Kidney tubule cell (primary cell): ENCODE measurements around the gene TNKS2.
"Not testable (repeated sequence)": the region's sequence is repeated elsewhere in the genome, so short reads cannot be mapped to it uniquely, and the experiment has no call there.

Experiments used
- DNase-seq: peaks from one replicate; pipeline ENCODE4 v3.0.0-alpha.2; 2018; ENCODE audit warnings: low spot score

Gene TNKS2

GRCh38 chr10:91797874-91798648, at the start of gene TNKS2:
TNKS2 (plus strand) TSS chr10:91798426; CDS start chr10:91798691, 265 bp downstream.
- DNase-seq, result peak; percentile 96

DNA sequence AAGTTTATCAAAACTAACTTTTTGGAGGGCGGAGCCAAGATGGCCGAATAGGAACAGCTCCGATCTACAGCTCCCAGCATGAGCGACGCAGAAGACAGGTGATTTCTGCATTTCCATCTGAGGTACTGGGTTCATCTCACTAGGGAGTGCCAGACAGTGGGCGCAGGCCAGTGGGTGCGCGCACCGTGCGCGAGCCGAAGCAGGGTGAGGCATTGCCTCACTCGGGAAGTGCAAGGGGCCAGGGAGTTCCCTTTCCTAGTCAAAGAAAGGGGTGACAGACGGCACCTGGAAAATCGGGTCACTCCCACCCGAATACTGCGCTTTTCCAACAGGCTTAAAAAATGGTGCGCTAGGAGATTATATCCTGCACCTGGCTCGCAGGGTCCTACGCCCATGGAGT, 48.6 kb upstream of the TNKS2 start:
- DNase-seq, result not testable (repeated sequence)

- DNase-seq, result no peak
Measured at GRCh38 chr10:91756286-91756685, 41.9 kb upstream of the TNKS2 start.

GRCh38 chr10:91758303-91759146, 39.7 kb upstream of the TNKS2 start:
- DNase-seq, result peak; percentile 64

DNA sequence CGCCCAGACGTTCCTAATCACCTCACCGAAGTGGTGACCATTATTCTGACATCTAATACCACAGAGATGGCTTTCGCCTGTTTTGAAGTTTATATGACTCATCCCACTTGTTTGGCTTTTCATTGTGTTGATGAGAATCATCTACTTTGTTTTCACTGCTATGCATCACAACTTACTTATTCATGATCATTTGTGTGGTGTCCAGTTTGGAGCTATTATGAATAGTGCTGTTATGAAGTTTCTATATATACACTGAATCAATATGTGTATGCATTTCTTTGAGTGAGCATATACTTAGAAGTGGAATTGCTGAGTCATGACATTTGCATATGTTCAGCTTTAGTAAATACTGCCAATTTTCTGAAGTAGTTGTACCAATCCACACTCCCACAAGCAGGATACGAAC, 38.6 kb upstream of the TNKS2 start:
- DNase-seq, result no peak

DNA sequence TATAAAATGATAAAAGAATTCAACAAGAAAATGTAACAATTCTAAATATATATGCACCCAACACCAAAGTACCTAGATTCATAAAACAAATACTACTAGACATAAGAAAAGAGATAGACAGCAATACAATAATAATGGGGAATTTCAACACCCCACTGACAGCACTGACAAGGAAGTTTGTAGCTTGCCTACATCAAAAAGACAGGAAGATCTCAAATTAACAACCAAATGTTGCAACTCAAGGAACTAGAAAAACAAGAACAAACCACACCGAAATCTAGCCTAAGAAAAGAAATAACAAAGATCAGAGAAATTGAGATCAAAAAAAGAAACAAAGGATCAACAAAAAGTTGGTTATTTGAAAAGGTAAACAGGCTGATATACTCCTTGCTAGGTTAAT, 36.5 kb upstream of the TNKS2 start:
- no peak for DNase-seq

- DNase-seq, result no peak
Measured at GRCh38 chr10:91762878-91763277, 35.3 kb upstream of the TNKS2 start.

GRCh38 chr10:91766676-91767075, 31.6 kb upstream of the TNKS2 start:
- no peak for DNase-seq

- DNase-seq, result no peak
Measured at GRCh38 chr10:91768123-91768522, 30.1 kb upstream of the TNKS2 start.

DNA sequence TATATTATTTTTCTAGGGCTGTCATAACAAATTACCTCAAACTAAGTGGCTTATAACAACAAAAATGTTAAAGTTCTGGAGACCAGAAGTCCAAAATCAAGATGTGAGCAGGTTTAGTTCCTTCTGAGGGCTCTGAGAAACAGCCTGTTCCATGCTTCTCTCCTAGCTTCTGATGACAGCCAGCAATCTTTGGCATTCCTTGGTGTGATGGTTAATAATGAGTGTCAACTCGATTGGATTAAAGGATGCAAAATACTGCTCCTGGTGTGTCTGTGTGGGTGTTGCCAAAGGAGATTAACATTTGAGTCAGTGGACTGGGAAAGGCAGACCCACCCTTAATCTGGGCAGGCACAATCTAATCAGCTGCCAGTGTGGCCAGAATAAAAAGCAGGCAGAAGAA, 26.3 kb upstream of the TNKS2 start:
- no peak for DNase-seq

DNA sequence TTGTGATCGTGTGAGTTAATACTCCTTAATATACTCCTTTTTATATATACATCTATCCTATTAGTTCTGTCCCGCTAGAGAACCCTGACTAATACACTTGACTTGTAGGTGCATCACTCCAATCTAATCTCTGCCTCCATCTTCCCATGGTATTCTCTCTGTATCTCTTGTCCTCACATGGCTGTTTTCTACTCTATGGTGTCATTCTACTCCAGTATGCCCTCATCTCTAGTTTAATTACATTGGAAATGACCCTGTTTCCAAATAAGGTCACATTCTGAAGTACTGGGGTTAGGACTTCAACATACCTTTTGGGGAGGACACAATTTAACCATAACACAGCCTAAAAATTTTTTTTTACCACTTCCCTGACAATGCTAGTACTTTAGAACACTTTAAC, 25.8 kb upstream of the TNKS2 start:
- DNase-seq, result no peak

- DNase-seq, result no peak
Measured at GRCh38 chr10:91772869-91773268, 25.4 kb upstream of the TNKS2 start.

DNA sequence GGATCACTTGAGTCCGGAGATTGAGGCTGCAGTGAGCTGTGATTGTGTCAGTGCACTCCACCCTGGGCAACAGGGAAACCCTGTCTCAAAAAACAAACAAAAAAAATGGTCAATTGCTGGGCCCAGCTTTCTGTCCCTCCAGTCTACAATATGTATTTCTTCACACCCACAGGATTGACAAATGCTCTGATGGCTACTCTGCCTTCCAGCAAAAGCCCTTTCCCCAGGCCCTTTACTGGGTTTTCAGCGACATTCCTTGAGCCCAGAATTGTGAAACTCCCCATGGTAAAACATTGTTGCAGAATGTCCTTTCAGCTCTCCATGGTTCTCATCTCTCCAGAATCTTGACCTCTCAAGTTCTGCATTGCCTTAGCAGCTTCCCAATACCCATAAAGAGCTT, 23.7 kb upstream of the TNKS2 start:
- no peak for DNase-seq

DNA sequence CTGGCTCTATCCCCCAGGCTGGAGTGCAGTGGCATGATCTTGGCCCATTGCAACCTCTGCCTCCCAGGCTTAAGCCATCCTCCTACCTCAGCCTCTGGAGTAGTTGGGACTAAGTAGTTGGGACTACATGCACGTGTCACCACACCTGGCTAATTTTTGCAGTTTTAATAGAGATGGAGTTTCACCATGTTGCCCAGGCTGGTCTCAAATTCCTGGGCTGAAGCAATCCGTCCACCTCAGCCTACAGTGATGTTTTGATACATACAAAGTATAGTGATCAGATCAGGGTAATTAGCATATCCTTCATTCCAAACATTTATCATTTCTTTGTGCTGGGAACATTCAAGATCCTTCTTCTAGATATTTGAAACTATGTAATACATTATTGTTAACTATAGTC, 22.5 kb upstream of the TNKS2 start:
- no peak for DNase-seq

DNA sequence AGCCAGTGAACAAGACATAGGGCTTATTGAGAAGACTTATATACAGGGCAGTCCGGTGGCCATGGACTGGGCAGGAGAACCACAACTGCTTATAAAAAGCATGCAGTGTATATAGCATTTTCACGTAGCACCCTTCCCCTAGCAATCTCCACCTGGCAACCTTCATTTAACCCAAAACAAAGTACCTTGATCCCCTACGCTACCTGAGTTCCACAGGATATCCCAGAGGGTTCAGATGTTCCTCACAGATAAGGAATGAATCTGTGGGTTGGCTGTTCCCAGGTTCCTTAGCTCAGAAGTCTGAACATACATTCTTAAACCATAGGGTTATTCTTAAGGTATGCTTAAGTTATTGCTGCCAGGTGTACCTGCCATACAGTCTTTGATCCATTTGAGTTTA, 22.0 kb upstream of the TNKS2 start:
- no peak for DNase-seq

- no peak for DNase-seq
Measured at GRCh38 chr10:91778485-91778884, 19.7 kb upstream of the TNKS2 start.

- DNase-seq, result peak; percentile 26
Measured at GRCh38 chr10:91779011-91779605, 19.1 kb upstream of the TNKS2 start.

- no peak for DNase-seq
Measured at GRCh38 chr10:91782539-91782938, 15.7 kb upstream of the TNKS2 start.

GRCh38 chr10:91785830-91786229, 12.4 kb upstream of the TNKS2 start:
- DNase-seq, result no peak

GRCh38 chr10:91787258-91787657, 11.0 kb upstream of the TNKS2 start:
- no peak for DNase-seq

GRCh38 chr10:91787810-91788209, 10.4 kb upstream of the TNKS2 start:
- peak; percentile 74 for DNase-seq

DNA sequence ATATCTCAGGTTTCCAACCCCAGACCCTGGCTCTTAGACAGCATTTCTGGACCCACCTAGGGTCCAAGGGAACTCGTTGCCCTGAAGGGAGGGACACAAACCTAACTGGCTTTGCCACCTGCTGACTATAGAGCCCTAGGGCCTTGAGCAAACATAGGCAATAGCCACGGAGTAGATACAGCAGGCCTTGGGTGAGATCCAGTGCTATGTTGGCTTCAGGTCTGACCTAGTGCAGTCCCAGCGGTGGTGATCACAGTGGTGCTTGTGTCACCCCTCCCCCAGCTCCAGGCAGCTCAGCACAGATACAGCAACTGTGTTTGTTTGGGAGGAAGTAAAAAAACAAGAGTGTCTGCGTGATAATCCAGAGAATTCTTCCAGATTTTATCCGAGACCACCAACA, 9.7 kb upstream of the TNKS2 start:
- no peak for DNase-seq
